HepG2 (cell line): ENCODE measurements around the gene POLN. TPM values are rescaled to one million over a fixed set of nuclear protein-coding genes. Genes with fewer than 3 reads are reported as not detected.

Source experiments
- ASH2L ChIP-seq: fragments of 300-600, 200-600 bp; sonication (generic); IDR thresholded peaks from 2 replicates; pipeline ENCODE4 v1.7.0; 2017; ENCODE audit warnings: low read depth, mild to moderate bottlenecking, moderate library complexity, mixed read lengths, low read length; ENCODE audit not compliant: insufficient read length
- ATF7-NPFF ChIP-seq: sonication (generic); formaldehyde crosslinking; IDR thresholded peaks from 2 replicates; pipeline ENCODE4 v1.8.1; 2023; ENCODE audit warnings: mild to moderate bottlenecking, low read depth, missing genetic modification reagents, moderate library complexity
- EED ChIP-seq: sonication (generic); formaldehyde crosslinking; IDR thresholded peaks from 2 replicates; pipeline ENCODE4 v1.5.0; 2020; ENCODE audit warnings: mild to moderate bottlenecking, missing genetic modification reagents
- MAZ ChIP-seq, 2 experiments: sonication (generic) in 1 of 2; formaldehyde crosslinking in 1 of 2; IDR thresholded peaks; 2 replicates each; pipeline versions ENCODE4 v1.5.0 to v1.6.1; 2012 to 2020; ENCODE audit warnings: low read depth in 2 of 2, mild to moderate bottlenecking in 2 of 2, borderline replicate concordance in 1 of 2, improper control_type of control experiment in 1 of 2, low read length in 1 of 2, missing genetic modification reagents in 1 of 2, moderate library complexity in 1 of 2
- NR2F6 ChIP-seq, 2 experiments: IDR thresholded peaks; 2 replicates each; pipeline ENCODE4 v1.6.1; 2016; ENCODE audit warnings: antibody characterized with exemption in 1 of 2, mild to moderate bottlenecking in 1 of 2
- SOX5 ChIP-seq: IDR thresholded peaks from 2 replicates; pipeline ENCODE4 v1.6.1; 2016; ENCODE audit warnings: borderline replicate concordance
- WIZ ChIP-seq: sonication (generic); formaldehyde crosslinking; IDR thresholded peaks from 2 replicates; pipeline ENCODE4 v1.5.1; 2020; ENCODE audit warnings: mild to moderate bottlenecking, missing genetic modification reagents
- YY1 ChIP-seq: IDR thresholded peaks from 2 replicates; pipeline ENCODE4 v1.6.1; 2011; ENCODE audit warnings: low read length, low read depth, moderate library complexity, mild to moderate bottlenecking; ENCODE audit not compliant: insufficient read depth, insufficient replicate concordance
- ZBTB7A ChIP-seq: sonication (generic); formaldehyde crosslinking; IDR thresholded peaks from 2 replicates; pipeline ENCODE4 v1.8.0; 2022; ENCODE audit warnings: mild to moderate bottlenecking, missing genetic modification reagents
- ZNF224 ChIP-seq: sonication (generic); formaldehyde crosslinking; IDR thresholded peaks from 2 replicates; pipeline ENCODE4 v1.5.0; 2020; ENCODE audit warnings: mild to moderate bottlenecking, missing genetic modification reagents
- ZNF282 ChIP-seq: fragments of 450-650 bp; IDR thresholded peaks from 2 replicates; pipeline ENCODE4 v1.6.1; 2018; ENCODE audit not compliant: partially characterized antibody
- ZNF598 ChIP-seq: sonication (generic); formaldehyde crosslinking; IDR thresholded peaks from 2 replicates; pipeline ENCODE4 v1.5.1; 2020; ENCODE audit warnings: mild to moderate bottlenecking, missing genetic modification reagents, borderline replicate concordance
- ZNF7 ChIP-seq: IDR thresholded peaks from 2 replicates; pipeline ENCODE4 v1.6.1; 2016; ENCODE audit warnings: missing biosample characterization, missing genetic modification reagents
- ZSCAN25 ChIP-seq: sonication (generic); formaldehyde crosslinking; IDR thresholded peaks from 2 replicates; pipeline ENCODE4 v1.8.0; 2022; ENCODE audit warnings: mild to moderate bottlenecking, missing genetic modification reagents
- polyA plus RNA-seq, 8 experiments: library from polyadenylated mRNA; depleted of rRNA in 3 of 8; stranded (reverse) in 7 of 8; unstranded in 1 of 8; fragments of >200 nt; fragmentation: Illumina TruSeq in 4 of 8; extraction: Trizol in 4 of 8; gene quantifications; 2 replicates each; pipeline versions ENCODE4 v1.2.1 to v1.2.3, GENCODE V29; 2011 to 2016; ENCODE audit warnings: low read depth in 4 of 8, missing spikeins in 1 of 8, mixed read lengths in 1 of 8; ENCODE audit not compliant: insufficient read depth in 1 of 8
- total RNA-seq, 5 experiments: library from RNA; depleted of rRNA; stranded (reverse); fragments of >200 nt; fragmentation: Illumina TruSeq; extraction: Trizol; gene quantifications; 2 replicates each; pipeline ENCODE4 v1.2.3, GENCODE V29; 2016; ENCODE audit warnings: low read depth in 1 of 5
- TF ChIP-seq, protein P1 (sequence below): sonication (generic); formaldehyde crosslinking; IDR thresholded peaks from 2 replicates; pipeline ENCODE4 v1.5.0; 2020; ENCODE audit warnings: missing genetic modification reagents
- TF ChIP-seq, protein P2 (sequence below): sonication (generic); formaldehyde crosslinking; IDR thresholded peaks from 2 replicates; pipeline ENCODE4 v1.9.0; 2021; ENCODE audit warnings: missing genetic modification reagents, borderline replicate concordance
- TF ChIP-seq, protein P3 (sequence below): sonication (generic); formaldehyde crosslinking; IDR thresholded peaks from 2 replicates; pipeline ENCODE4 v1.4.0; 2020; ENCODE audit warnings: missing genetic modification reagents, mild to moderate bottlenecking, borderline replicate concordance
- TF ChIP-seq, protein P4 (sequence below): sonication (generic); formaldehyde crosslinking; IDR thresholded peaks from 2 replicates; pipeline ENCODE4 v1.8.0; 2022; ENCODE audit warnings: mild to moderate bottlenecking, missing genetic modification reagents

The POLN gene
- total and polyA plus RNA-seq, 2 of the 13 experiments (the other 11 are each of a cell fraction or from before 2014, with no cell fraction given), result 0.93 to 1.5 TPM

DNA sequence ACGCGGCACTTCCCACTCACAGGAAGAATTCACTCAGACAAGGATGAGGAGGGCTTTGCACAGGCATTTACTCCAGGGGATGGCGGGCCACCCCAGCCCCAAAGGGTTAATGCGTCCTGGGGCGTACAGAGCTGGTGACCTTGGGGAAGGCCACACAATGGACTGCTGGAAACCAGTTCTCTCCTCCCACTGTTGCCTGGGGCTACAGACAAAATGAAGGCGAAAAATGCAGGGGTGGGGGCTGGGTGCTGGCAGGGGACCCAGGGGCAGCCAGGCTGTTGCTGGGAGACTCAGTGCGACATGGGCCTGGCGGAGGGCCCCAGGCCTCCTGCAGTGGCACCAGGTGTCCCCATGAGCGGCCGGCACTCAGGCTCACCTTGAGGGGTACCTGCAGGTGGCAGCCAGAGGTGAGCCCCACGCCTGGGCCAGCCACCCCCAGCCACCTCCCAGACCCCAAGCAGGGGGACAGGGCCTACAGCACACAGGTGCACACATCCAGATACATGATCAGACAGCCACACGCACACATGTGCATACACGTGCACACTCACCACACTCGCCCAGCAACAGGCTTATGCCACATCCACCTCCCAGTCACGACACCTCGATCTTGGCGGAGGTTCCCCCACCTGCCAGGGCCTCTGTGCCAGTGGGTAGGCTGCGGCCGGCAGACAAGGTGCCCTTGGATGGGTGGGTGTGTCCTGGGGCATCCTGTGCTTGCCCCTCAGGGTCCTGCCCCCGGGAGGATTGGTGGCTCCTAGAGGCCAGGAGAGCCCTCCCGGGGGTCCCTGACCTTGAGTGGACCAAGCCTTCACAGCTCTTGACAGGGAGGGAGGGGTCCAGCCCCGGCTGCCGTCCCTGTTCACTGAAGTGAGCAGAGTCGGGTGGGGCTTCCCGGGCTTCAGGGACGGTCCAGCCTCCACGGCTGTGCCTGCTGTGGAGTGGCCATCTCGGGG lies 169.7 kb downstream of the POLN start (continued):
- TF ChIP-seq, protein P1, sequence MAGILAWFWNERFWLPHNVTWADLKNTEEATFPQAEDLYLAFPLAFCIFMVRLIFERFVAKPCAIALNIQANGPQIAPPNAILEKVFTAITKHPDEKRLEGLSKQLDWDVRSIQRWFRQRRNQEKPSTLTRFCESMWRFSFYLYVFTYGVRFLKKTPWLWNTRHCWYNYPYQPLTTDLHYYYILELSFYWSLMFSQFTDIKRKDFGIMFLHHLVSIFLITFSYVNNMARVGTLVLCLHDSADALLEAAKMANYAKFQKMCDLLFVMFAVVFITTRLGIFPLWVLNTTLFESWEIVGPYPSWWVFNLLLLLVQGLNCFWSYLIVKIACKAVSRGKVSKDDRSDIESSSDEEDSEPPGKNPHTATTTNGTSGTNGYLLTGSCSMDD (CRISPR knock-in tag), result no peak
- TF ChIP-seq ATF7-NPFF (CRISPR knock-in tag), result peak; percentile 55; the same call in 1 of the 2 replicates
- TF ChIP-seq, protein P2, sequence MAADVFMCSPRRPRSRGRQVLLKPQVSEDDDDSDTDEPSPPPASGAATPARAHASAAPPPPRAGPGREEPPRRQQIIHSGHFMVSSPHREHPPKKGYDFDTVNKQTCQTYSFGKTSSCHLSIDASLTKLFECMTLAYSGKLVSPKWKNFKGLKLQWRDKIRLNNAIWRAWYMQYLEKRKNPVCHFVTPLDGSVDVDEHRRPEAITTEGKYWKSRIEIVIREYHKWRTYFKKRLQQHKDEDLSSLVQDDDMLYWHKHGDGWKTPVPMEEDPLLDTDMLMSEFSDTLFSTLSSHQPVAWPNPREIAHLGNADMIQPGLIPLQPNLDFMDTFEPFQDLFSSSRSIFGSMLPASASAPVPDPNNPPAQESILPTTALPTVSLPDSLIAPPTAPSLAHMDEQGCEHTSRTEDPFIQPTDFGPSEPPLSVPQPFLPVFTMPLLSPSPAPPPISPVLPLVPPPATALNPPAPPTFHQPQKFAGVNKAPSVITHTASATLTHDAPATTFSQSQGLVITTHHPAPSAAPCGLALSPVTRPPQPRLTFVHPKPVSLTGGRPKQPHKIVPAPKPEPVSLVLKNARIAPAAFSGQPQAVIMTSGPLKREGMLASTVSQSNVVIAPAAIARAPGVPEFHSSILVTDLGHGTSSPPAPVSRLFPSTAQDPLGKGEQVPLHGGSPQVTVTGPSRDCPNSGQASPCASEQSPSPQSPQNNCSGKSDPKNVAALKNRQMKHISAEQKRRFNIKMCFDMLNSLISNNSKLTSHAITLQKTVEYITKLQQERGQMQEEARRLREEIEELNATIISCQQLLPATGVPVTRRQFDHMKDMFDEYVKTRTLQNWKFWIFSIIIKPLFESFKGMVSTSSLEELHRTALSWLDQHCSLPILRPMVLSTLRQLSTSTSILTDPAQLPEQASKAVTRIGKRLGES, result no peak
- peak; percentile 36; the same call in 1 of the 2 replicates for TF ChIP-seq ZNF598 (CRISPR knock-in tag)
- TF ChIP-seq EED, result peak; percentile 32; the same call in 1 of the 2 replicates
- TF ChIP-seq, protein P3, sequence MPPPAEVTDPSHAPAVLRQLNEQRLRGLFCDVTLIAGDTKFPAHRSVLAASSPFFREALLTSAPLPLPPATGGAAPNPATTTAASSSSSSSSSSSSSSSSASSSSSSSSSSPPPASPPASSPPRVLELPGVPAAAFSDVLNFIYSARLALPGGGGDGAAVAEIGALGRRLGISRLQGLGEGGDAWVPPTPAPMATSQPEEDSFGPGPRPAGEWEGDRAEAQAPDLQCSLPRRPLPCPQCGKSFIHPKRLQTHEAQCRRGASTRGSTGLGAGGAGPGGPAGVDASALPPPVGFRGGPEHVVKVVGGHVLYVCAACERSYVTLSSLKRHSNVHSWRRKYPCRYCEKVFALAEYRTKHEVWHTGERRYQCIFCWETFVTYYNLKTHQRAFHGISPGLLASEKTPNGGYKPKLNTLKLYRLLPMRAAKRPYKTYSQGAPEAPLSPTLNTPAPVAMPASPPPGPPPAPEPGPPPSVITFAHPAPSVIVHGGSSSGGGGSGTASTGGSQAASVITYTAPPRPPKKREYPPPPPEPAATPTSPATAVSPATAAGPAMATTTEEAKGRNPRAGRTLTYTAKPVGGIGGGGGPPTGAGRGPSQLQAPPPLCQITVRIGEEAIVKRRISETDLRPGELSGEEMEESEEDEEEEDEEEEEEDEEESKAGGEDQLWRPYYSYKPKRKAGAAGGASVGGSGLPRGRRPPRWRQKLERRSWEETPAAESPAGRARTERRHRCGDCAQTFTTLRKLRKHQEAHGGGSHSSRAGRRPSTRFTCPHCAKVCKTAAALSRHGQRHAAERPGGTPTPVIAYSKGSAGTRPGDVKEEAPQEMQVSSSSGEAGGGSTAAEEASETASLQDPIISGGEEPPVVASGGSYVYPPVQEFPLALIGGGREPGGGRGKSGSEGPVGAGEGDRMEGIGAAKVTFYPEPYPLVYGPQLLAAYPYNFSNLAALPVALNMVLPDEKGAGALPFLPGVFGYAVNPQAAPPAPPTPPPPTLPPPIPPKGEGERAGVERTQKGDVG (CRISPR knock-in tag), result no peak
- TF ChIP-seq ZSCAN25 (CRISPR knock-in tag), result peak; percentile 60; the same call in 1 of the 2 replicates
- no peak for TF ChIP-seq ZBTB7A
- peak; percentile 53 for TF ChIP-seq ASH2L
- TF ChIP-seq ZNF7 (CRISPR knock-in tag), result no peak
- 0 out of 2 replicates have a peak, but pooled peaks have one; percentile 31 for TF ChIP-seq NR2F6 (IDR thresholded peaks at IDR 0.05)
- TF ChIP-seq NR2F6 (CRISPR knock-in tag; IDR thresholded peaks at IDR 0.05), result 0 out of 2 replicates have a peak, but pooled peaks have one; percentile 27
- TF ChIP-seq SOX5 (CRISPR knock-in tag), result peak; percentile 55; the same call in 1 of the 2 replicates
- TF ChIP-seq YY1, result peak; percentile 72
- TF ChIP-seq ZNF282, result no peak
- TF ChIP-seq MAZ (IDR thresholded peaks at IDR 0.05; ENCODE audit: borderline replicate concordance, low read depth, low read length), result no peak
- TF ChIP-seq MAZ (CRISPR knock-in tag; IDR thresholded peaks at IDR 0.05; ENCODE audit: low read depth), result peak; percentile 26; the same call in 1 of the 2 replicates
- no peak for TF ChIP-seq WIZ (CRISPR knock-in tag)
- no peak for TF ChIP-seq ZNF224 (CRISPR knock-in tag)
- TF ChIP-seq, protein P4, sequence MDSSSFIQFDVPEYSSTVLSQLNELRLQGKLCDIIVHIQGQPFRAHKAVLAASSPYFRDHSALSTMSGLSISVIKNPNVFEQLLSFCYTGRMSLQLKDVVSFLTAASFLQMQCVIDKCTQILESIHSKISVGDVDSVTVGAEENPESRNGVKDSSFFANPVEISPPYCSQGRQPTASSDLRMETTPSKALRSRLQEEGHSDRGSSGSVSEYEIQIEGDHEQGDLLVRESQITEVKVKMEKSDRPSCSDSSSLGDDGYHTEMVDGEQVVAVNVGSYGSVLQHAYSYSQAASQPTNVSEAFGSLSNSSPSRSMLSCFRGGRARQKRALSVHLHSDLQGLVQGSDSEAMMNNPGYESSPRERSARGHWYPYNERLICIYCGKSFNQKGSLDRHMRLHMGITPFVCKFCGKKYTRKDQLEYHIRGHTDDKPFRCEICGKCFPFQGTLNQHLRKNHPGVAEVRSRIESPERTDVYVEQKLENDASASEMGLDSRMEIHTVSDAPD, result 0 out of 2 replicates have a peak, but pooled peaks have one; percentile 15
